ENCODE results near the gene TCOF1.

Gene TCOF1

DNA sequence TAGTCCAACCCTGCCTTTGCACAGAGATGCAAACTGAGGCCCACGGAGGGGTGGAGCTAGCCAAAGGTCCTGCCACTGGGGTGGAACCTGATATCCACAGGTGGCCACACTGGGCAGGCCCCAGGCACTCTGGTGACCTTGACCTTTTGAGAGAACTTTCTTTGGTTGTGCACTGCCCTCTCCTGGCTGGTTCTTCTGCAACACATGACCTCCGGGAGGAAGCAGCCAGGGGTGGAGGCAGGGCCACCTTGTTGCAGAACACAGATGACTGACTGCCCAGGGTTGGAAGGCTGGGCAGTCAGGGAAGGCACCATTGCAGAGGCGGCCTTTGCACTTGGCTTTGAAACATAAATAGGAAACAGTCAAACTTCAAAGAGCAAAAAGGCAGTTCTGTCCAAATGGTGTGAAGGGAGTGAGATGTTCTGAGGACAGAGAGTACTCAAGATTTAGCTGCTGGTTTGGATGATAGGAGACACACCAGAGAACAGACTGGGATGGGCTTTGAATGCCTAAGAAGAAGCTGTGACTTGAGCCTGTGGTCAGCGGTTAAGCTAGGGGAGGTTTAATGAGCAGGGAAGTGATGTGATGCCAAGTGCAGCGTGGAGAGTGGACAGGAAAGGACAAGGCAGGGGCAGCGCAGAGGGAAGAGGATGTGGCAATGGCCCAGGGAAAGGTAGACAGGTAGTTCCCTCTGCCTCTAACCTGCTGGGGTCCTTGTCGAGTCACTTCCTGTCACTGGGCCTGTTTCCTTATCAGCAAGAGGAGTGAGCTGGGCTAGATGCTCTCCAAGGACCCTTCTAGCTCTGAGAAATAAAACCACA is 6.8 kb upstream of the TCOF1 start:
- no peak for DNase-seq

DNA sequence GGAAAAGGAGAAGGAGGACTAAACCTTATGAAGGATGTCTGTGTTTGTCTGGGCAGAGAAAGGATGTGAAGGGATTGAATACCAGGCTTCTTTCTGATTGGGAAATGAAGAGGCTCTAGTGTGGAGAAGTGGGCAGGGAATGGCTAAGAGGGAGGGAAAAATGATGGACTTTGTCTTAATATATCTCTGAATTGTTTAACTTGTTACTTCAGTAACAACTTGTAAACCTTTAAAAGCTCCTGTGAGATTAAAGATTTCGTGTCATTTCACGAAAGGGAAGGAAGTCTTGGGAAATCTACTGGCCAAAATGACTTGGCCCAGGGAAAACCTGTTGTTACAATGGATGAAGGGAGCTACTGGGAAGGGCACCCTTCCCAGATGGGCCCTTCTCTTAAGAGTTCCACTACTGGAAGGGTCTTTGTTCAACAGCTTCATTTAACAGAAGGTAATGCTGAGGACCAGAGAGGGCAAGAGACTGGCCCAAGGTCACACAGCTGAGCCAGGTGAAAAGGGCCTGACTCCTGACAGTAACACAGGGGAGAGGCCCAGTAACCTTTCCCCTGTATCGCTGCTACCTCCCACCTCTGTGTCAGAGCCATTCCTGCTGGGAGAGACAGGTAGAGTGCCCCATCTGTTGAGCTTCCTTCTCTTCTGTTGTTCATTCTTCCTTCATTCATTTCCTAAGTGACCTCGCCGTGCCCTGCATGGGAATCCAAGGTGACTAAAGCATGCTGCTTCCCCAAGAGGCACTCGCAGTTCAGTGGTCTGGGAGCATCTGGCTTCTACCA is 5.1 kb upstream of the TCOF1 start:
- DNase-seq: no peak

DNA sequence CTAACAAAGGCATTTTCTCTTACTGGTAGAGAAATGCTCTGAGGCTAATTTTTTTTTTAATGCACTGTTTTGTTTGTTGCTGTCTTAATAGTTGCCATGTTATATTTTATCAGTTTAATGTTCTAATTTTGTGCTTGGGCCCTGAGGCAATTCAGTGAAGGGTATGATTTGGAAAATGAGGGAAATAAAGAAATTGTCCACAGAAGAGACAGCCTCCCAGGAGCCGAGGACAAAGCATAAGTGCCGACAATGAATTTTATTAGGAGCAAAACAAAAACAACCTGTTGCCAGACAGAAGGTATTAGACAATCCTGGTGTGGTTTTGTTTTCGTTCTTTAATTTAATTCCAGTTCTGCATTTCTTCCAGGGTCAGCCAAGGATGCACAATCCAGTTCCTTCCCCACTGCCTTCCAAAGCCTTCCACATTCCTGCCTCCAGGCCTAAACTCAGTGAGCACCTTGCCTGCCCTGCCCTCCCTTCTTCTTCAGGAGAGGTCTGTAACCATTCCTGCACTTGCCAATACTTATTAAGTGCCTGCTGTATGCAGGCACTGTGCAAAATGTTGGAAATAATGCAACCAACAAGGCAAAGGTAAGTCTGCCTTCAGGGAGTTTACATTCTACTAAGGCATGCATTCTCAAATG is 4.3 kb upstream of the TCOF1 start:
- DNase-seq: no peak

DNA sequence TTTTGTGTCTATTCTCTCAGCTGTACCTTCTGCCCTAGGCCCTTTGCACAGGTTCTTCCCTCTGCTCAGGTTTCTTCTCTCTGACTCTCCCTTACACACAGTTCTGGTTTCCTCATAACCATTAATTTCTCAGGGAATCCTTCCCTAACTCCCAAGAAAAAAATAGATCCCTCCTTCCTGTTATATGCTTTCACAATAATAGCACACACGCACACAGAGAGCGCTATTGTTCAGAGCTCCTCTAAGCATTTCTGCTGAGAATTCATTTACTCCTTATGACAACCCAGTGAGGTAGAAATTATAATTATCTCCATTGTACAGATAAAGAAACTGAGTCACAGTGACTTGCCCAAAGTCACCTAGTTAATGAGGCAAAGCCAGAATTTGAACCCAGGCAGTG is 1.7 kb upstream of the TCOF1 start:
- no peak for DNase-seq

DNA sequence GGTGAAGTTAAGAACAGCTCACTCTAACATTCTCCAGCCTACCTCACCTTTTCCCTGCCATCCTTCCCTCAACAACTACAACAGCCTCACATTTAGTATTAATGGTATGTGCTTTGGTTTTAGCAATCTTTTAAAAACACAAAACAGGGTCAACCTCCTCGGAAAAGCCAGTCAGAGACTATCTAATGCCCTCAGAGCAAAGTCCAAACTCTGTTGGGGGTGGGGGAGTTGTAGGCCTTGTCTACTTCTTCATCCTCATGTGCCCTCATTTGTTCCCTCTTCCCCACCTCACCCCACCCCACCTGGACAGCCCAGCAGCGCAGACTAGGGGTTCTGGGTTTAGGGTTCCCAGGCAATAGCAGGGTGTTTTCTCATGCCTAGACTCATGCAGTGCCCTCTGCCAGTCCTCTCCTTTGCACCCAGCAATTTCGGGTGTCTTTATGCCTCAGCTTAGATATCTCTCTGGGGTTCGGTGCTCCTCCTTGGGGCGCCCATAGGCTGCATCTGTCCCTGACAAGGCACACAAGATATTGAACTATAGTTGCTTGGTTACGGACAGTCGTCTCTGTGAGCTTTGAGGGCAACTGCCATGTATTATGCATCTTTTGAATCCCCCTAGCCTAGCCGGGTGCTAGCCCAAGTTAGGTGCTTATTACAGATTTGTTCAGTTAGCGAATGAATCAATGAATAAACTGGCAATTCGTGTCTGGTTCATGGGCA is 762 bp upstream of the TCOF1 start:
- DNase-seq: no peak

DNA sequence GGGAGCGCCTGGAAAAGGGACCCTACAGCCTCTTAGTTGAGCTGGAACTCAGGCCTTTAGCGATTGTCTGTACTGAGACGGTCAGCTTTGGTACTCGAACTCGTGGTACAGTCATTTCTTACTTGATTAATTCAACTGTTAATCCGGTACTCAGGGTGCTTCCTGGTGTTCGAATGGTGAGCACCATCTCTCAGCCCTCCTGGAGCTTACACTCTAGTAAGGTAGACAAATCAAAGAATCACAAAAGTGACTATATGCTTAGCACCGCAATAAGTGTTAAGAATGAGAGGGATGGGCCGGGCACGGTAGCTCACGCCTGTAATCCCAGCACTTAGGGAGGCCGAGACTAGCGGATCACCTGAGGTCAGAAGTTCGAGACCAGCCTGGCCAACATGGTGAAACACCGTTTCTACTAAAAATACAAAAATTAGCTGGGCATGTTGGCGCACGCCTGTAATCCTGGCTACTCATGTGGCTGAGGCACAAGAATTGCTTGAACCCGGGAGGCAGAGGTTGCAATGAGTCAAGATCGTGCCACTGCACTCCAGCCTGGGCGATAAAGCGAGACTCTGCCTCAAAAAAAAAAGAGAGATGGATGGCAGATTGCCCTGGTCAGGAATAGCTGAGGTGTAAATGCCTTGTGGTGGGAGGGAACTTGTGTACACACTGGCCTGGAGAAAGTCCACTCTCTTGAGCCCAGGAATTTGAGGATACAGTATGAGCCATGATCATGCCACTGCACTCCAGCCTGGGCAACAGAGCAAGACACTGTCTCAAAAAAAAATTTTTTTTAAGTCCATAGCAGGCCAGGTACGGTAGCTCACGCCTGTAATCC is 981 bp downstream of the TCOF1 start:
- no peak for DNase-seq

DNA sequence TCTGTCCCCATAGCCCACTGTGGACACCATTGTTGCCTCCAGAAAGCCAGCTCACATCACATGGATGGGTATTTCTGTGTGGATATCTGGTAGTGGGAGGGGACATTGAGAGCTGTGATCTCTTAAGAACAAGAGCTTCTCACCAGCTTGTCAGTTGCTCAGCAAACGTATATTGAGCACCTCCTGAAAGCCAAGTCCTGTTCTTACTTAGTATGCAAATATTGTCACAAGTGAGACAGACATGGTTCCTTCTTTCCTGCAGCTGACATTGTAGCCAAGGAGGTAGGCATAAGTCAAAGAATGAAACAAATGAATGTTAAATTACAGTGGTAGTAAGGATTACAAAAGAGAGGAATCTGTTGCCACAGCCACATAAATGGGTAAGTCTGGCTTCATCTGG is 3.8 kb downstream of the TCOF1 start:
- DNase-seq: no peak

DNA sequence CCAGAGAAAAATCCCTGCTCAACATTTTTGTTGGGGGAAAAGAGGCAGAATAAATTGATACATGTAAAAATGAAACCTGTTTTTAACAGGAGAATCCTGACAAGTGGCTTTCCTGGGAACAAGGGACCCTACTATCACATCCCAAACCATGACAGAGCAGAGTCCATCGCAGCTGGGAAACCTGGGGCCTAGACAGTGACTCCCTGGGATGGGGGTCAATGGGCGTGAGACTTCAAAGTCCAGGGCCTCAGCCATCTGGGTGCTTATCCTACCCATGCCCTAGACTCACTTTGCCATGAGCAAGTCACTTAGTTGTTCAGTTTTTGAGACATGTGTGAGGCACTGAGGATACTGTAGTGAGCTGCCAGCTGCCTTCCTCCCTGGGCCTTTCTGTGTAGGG is 5.7 kb downstream of the TCOF1 start:
- no peak for DNase-seq

DNA sequence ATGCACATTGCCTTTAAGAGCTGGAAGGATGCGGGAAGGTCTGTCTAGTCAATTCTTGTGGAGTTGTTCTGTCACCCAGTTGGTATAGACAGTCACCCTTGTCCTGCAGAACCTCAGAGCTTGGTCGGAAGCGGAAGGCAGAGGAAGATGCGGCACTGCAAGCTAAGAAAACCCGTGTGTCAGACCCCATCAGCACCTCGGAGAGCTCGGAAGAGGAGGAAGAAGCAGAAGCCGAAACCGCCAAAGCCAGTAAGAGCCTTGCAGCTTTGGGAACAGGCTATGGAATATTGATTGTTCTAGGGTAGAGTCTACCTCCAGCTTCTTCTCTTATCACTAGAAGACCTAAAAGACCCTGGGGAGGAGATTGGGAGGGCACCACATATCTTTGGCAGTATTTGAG is 6.5 kb downstream of the TCOF1 start:
- DNase-seq: no peak

DNA sequence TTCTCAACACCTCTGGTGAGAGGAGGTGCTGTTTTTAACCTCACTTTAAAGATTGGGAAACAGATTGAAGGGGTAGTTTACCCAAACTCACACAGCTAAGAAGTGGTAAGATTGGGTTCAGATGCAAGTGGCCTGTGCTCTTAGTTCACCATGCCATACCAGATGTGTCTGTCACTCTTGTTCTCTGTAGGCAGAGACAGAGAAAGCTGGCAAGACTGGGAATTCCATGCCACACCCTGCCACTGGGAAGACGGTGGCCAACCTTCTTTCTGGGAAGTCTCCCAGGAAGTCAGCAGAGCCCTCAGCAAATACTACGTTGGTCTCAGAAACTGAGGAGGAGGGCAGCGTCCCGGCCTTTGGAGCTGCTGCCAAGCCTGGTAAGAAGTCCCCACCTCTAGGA is 11.0 kb downstream of the TCOF1 start:
- DNase-seq: no peak

DNA sequence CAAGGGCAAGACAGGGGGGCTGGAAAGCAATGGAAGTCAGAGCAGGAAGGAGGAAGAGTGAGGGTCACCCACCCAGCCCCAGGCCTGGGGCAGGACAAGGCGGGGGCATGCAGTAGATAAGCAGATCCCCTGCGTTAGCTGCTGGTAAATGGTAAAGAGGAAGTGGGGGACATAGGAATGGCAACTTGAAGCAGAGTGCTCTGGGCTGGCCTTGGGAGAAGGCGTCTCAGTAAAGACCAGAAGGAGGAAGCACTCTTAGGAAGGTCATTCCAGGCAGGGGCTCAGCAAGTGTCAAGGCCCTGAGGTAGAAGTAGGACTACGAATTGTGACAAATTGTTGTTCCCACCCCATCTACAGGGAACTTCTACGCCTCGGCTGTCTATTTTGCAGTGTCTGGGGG is 15.1 kb downstream of the TCOF1 start:
- DNase-seq: no peak

DNA sequence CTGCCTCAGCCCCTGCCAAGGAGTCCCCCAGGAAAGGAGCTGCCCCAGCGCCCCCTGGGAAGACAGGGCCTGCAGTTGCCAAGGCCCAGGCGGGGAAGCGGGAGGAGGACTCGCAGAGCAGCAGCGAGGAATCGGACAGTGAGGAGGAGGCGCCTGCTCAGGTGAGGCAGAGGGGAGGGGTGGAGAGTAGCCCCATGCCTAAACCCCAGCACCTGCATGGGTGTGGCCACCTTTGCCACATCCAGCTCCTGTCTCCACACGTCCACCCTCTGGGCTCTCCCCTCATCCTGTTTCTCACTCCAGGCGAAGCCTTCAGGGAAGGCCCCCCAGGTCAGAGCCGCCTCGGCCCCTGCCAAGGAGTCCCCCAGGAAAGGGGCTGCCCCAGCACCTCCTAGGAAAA is 17.2 kb downstream of the TCOF1 start:
- DNase-seq: no peak

DNA sequence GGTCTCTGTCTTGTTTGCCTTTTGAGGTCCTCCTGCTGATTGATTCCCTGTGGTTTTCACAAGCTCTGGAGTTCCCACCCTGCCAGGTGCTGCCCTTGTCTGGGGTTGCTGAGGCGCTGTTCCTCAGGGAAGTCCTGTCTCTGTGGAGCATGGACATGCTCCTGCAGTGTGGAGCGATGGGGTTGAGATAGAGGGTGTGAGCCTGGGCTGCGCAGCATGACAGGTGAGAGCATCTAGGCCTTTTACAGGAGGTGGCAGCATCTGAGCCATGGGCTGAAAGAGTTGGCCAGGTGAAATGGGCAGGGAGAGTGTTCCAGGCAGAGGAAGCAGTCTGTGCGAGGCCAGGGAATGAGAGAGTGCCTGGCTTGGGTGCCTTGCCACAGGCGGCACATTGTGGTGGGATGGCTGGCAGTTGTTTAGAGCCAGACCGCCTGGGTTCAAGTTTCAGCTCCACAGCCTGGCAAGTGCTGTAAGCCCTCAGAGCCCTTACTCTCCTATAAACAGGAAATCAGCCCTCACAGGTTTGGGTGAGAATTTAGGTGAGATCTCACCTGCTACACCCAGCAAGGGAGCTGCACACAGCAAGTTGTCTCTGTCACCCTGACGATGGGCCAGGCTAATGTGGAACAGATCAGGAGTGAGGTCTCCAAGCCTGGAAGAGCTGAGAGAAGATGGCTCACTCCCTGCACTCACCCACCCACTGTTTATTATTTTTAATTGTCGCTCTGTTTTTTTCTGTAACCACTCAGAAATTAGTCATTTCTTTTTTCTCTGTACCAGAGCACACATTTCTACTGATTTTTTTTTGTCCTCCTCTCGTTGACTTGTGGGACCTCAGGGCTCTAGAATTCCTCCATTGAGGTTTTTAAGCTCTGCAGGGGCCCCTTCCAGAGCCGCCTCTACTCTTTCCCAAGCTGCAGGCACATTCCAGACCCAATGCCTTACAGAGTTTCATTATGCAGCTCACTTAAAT is 19.6 kb downstream of the TCOF1 start:
- no peak for DNase-seq

DNA sequence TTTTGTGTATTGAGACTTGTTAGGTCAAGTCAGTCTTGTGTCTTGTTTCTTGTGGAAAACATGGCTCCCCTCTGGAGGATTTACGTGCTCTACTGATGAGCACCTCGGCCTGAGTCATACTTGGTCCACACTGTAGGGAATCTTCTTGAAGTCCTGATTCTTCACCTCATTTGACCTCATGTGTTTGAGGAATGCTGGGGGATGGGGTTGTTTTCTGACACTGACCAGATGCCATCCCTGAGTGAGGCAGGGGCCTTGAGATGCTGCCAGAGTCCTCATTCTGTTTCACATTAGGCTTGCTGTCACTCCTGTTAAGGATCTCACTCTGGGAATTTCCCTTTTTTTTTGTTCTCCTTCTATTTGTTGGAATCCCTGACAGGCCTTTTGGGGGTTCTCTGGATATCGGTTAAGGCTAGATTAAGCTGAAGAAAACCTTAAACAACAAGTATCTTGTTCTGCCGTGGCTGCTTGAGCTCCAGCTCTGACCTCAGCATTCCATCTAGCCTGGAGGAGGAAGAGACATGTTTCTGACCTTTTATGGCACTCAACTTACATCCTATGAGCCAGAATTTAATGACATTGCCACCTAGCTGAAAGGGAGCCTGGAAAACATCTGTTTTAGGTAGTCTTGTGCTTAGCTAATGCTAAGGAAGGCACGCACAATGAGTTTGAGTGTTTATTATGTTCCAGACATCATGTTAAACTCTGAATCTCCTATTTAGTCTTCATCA is 20.6 kb downstream of the TCOF1 start:
- DNase-seq: no peak

DNA sequence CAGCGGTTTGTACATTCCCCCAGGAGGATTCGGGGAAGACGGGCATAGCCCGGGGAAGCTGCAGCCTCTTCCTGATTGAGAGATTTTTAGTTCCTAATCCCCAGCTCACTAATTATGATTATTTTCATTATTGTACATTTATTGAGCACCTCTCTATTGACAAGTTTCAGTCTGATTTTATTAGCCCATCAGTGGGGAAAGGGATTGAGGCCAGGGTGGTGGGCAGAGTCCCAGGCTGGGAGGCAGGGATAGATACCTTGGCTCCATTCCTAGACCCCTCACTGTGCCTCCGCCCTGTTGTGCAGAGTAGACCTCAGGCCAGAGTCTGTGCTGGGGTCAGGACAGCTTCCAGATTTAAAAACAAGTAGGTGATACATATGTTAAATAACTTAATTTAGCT is 27.2 kb downstream of the TCOF1 start:
- DNase-seq: no peak

DNA sequence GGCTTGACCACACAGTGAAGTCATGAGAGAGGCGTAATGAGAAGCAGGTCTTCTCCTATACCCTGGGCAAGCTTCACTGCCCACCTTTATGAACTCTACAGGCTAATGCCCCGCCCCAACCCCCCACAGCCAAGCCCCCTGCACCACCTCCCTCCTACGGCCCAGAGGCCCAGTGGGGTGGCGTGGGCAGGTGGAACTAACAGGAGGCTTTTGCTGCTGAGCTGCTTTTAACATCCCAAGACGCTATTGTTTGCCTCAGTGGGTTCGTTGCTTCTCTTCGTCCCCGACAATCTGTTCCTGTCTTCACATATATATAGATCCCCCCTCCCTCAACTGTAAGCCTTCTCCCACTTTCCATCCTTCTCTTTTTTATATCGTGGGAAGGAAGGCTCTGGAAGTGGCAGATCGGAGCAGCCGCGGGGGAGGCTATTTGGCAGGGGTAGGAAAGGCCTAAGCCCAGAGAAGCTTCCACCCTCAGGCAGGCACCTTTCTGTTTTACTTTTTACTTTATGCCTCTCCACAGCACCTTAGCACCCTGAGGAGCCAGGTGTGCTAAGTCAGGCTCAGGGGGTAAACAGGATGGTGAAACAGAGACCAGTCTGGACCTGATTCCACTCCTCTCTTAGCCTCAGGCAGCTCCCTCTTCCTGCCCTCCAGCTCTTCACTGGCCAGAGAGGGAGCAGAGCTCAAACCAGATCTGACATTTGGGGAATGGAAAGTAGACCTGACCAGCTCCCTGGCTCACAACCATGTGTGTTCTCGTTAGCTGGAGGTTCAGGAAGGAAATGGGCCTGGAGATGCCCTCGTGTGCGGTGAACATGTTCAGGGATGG is 28.7 kb downstream of the TCOF1 start:
- DNase-seq: no peak

DNA sequence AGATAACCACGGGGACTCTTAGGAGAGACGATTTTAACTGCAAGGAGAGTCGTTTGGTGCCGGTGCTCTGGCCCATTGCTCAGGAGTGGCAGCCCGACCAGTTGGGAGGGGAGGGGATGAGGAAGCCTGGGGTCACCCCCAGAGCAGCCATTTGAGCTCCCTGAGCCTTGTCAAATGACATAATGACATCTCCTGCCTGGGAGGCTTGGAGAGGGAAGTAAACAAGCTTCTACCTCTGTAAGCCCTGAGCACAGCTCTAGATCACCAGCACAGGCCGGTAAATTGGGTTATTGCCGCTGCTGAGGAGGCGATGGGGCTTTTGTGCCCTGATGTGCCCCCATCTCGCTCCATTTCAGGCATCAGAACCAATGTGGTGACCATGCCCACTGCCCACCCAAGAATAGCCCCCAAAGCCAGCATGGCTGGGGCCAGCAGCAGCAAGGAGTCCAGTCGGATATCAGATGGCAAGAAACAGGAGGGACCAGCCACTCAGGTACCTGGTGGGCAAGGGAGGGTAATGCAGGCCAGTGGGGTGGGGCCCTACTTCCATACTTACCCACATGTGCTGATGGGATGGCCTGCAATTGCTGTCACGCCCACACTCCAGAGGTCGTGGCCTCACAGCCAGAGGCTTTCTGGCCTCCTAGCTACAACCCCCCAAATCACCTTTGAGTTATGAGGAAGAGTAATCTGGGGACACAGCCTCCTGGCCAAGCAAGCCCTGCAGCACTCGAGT is 32.2 kb downstream of the TCOF1 start:
- no peak for DNase-seq

DNA sequence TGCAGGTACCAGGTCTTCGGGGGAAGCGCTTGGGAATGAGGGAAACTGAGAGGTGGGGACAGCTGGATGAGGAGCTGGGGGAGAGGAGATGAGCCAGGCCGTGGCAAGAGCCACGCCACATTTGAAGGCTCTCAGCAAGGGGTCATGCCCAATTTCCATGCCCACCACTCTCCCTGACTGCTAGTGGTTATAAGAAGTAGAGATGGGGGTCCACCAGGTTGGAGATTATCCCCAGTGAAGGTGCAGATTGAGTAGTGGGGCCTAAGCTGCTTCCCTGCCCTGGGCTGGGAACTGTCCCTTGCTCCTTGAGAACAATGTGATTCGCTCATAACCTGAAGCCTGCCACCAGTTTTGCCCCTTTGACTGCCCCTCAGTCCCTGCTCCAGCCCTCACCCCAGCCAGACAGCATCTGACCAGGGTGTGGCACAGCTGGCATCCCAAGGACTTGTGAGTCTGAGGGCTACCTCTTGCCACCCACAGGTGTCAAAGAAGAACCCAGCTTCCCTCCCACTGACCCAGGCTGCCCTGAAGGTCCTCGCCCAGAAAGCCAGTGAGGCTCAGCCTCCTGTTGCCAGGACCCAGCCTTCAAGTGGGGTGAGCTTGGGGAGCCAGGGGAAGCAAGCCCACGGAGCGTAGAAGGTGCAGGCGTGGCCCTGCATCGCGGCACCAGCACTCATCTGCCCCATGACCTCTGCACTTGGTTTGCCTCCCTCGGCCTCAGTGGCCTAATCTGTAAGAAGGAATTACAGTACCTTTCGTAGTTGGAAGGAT is 33.8 kb downstream of the TCOF1 start:
- DNase-seq: no peak

Measured in DMS 273 treated with DMSO at 0.1 percent for 48 hours (cell line).